H1 (cell line): ENCODE data around the gene GMPPA. TPM values are rescaled to one million over a fixed set of nuclear protein-coding genes. Genes with fewer than 3 reads are reported as not detected.

ENCODE experiments used
- CTCF ChIA-PET: fragments of 300-600 bp; sonication (Branson Sonifier 250); formaldehyde crosslinking; loops from one replicate; lab custom pipeline; 2021; ENCODE audit not compliant: partially characterized antibody; lab: Charles Lee
- POLR2A ChIA-PET: fragments of 300-600 bp; sonication (Branson Sonifier 250); formaldehyde crosslinking; loops from one replicate; lab custom pipeline; 2021; ENCODE audit warnings: inconsistent platforms; ENCODE audit not compliant: partially characterized antibody; lab: Charles Lee
- DNase-seq, 2 experiments: peaks; one replicate each; pipeline versions ENCODE4 v3.0.0 to v3.0.0-alpha.2; 2010 to 2022; ENCODE audit warnings: low spot score in 2 of 2, low read depth in 1 of 2, mixed read lengths in 1 of 2
- FAIRE-seq: peaks from 2 replicates; lab custom pipeline; 2011; peaks lifted over from hg19 to GRCh38; lab: Jason Lieb, UNC
- H2AFZ ChIP-seq: 2 replicates; pipeline ENCODE4 v1.8.1; 2012; ENCODE audit warnings: low read length, inconsistent platforms
- H2AK5ac ChIP-seq: 2 replicates; pipeline ENCODE4 v1.6.1; 2013; ENCODE audit warnings: low read depth, low read length
- H2BK120ac ChIP-seq: replicated peaks from 2 replicates; pipeline ENCODE3; 2013; ENCODE audit warnings: low read depth, low read length, inconsistent platforms
- H2BK12ac ChIP-seq: 2 replicates; pipeline ENCODE4 v1.6.1; 2013; ENCODE audit warnings: low read depth, low read length
- H2BK15ac ChIP-seq: 2 replicates; pipeline ENCODE4 v1.6.1; 2013; ENCODE audit warnings: low read length
- H2BK20ac ChIP-seq: 2 replicates; pipeline ENCODE4 v1.6.1; 2013; ENCODE audit warnings: low read length
- H2BK5ac ChIP-seq: 2 replicates; pipeline ENCODE4 v1.6.1; 2013; ENCODE audit warnings: low read depth, low read length
- H3K14ac ChIP-seq: 2 replicates; pipeline ENCODE4 v1.6.1; 2013; ENCODE audit warnings: inconsistent platforms; ENCODE audit not compliant: insufficient read length
- H3K18ac ChIP-seq: 2 replicates; pipeline ENCODE4 v1.6.1; 2013; ENCODE audit warnings: low read length; ENCODE audit errors: extremely low read depth
- H3K23ac ChIP-seq: 2 replicates; pipeline ENCODE4 v1.6.1; 2013; ENCODE audit warnings: inconsistent platforms; ENCODE audit not compliant: insufficient read length
- H3K23me2 ChIP-seq: 2 replicates; pipeline ENCODE4 v1.6.1; 2013; ENCODE audit warnings: low read depth, low read length
- H3K27ac ChIP-seq: 2 replicates; pipeline ENCODE4 v1.6.1; 2011; ENCODE audit warnings: low read depth, low read length, inconsistent platforms
- H3K27me3 ChIP-seq, 4 experiments: replicated peaks in 1 of 4; 1 replicate in 1 of 4; 2 replicates in 3 of 4; pipeline versions ENCODE4 v1.6.1 to v1.8.1; 2011 to 2013; ENCODE audit warnings: low read length in 3 of 4, mild to moderate bottlenecking in 3 of 4, inconsistent platforms in 2 of 4, mixed read lengths in 2 of 4, moderate library complexity in 1 of 4; ENCODE audit not compliant: control insufficient read depth in 3 of 4, insufficient read depth in 3 of 4; ENCODE audit errors: extremely low read depth in 1 of 4
- H3K36me3 ChIP-seq, 4 experiments: 2 replicates each; pipeline versions ENCODE4 v1.6.1 to v1.8.1; 2011 to 2013; ENCODE audit warnings: mild to moderate bottlenecking in 4 of 4, low read length in 3 of 4, moderate library complexity in 2 of 4, control low read depth in 1 of 4, inconsistent platforms in 1 of 4; ENCODE audit not compliant: insufficient read depth in 4 of 4, control insufficient read depth in 2 of 4
- H3K4ac ChIP-seq: replicated peaks from 2 replicates; pipeline ENCODE3; 2013; ENCODE audit warnings: low read length, low read depth, mixed read lengths, inconsistent platforms; ENCODE audit not compliant: insufficient read length
- H3K4me1 ChIP-seq, 4 experiments: replicated peaks in 1 of 4; 1 replicate in 1 of 4; 2 replicates in 3 of 4; pipeline versions ENCODE4 v1.6.1 to v1.8.1; 2011 to 2013; ENCODE audit warnings: low read length in 3 of 4, inconsistent platforms in 2 of 4, mixed read lengths in 1 of 4; ENCODE audit not compliant: insufficient read depth in 4 of 4, control insufficient read depth in 3 of 4
- H3K4me2 ChIP-seq, 2 experiments: 2 replicates each; pipeline versions ENCODE4 v1.6.1 to v1.8.1; 2011 to 2013; ENCODE audit warnings: low read depth in 2 of 2, low read length in 2 of 2, control low read depth in 1 of 2, inconsistent platforms in 1 of 2, mild to moderate bottlenecking in 1 of 2; ENCODE audit not compliant: insufficient read depth in 1 of 2
- H3K4me3 ChIP-seq, 4 experiments: fragments of 200-600, 300-600 bp in 1 of 4; sonication (generic), shearing (Covaris generic), sonication (Bioruptor Twin) in 1 of 4; 2 replicates each; pipeline versions ENCODE4 v1.5.1 to v1.8.1; 2011 to 2016; ENCODE audit warnings: low read length in 4 of 4, low read depth in 3 of 4, control low read depth in 2 of 4, inconsistent platforms in 2 of 4, mild to moderate bottlenecking in 2 of 4, mixed read lengths in 1 of 4, moderate library complexity in 1 of 4; ENCODE audit not compliant: insufficient read depth in 2 of 4; ENCODE audit errors: extremely low read depth in 1 of 4
- H3K56ac ChIP-seq: replicated peaks from 2 replicates; pipeline ENCODE3; 2013; ENCODE audit warnings: low read depth, mild to moderate bottlenecking, mixed read lengths, low read length, inconsistent platforms; ENCODE audit not compliant: insufficient read length
- H3K79me1 ChIP-seq: 2 replicates; pipeline ENCODE4 v1.6.1; 2013; ENCODE audit warnings: low read depth, low read length, control low read depth
- H3K79me2 ChIP-seq, 2 experiments: 2 replicates each; pipeline versions ENCODE4 v1.6.1 to v1.8.1; 2012 to 2013; ENCODE audit warnings: low read length in 2 of 2, mild to moderate bottlenecking in 2 of 2, inconsistent platforms in 1 of 2; ENCODE audit not compliant: insufficient read depth in 2 of 2, control insufficient read depth in 1 of 2
- H3K9ac ChIP-seq, 4 experiments: replicated peaks in 1 of 4; 1 replicate in 1 of 4; 2 replicates in 3 of 4; pipeline versions ENCODE4 v1.6.1 to v1.8.1; 2011 to 2013; ENCODE audit warnings: low read depth in 3 of 4, low read length in 3 of 4, control low read depth in 2 of 4, mild to moderate bottlenecking in 2 of 4, moderate library complexity in 2 of 4, inconsistent platforms in 1 of 4; ENCODE audit errors: extremely low read depth in 1 of 4
- H3K9me3 ChIP-seq, 2 experiments: 2 replicates each; pipeline versions ENCODE4 v1.6.1 to v1.8.1; 2012 to 2013; ENCODE audit warnings: mild to moderate bottlenecking in 2 of 2, moderate library complexity in 2 of 2, control low read depth in 1 of 2, inconsistent platforms in 1 of 2, low read depth in 1 of 2, low read length in 1 of 2, mixed read lengths in 1 of 2; ENCODE audit not compliant: insufficient read depth in 2 of 2
- H4K20me1 ChIP-seq, 2 experiments: replicated peaks in 1 of 2; 2 replicates each; pipeline versions ENCODE3 to v1.8.1; 2011 to 2013; ENCODE audit warnings: inconsistent platforms in 2 of 2, low read length in 2 of 2, mild to moderate bottlenecking in 1 of 2; ENCODE audit not compliant: insufficient read depth in 2 of 2, control insufficient read depth in 1 of 2
- H4K5ac ChIP-seq: 2 replicates; pipeline ENCODE4 v1.6.1; 2013; ENCODE audit warnings: low read length, low read depth, mixed read lengths, inconsistent platforms; ENCODE audit not compliant: insufficient read length
- H4K8ac ChIP-seq: 2 replicates; pipeline ENCODE4 v1.8.0; 2013; ENCODE audit warnings: mild to moderate bottlenecking, moderate library complexity, low read length, inconsistent platforms; ENCODE audit not compliant: insufficient read depth; ENCODE audit errors: extremely low read depth
- H4K91ac ChIP-seq: replicated peaks from 2 replicates; pipeline ENCODE3; 2013; ENCODE audit warnings: low read length, mixed read lengths, inconsistent platforms; ENCODE audit not compliant: insufficient read length
- BACH1 ChIP-seq: IDR thresholded peaks from 2 replicates; pipeline ENCODE4 v1.6.1; 2012; ENCODE audit warnings: low read length, improper control_type of control experiment
- SIN3A ChIP-seq, 2 experiments: IDR thresholded peaks in 1 of 2; conservative IDR thresholded peaks in 1 of 2; 2 replicates each; pipeline ENCODE4 v1.6.1; 2011 to 2012; ENCODE audit warnings: low read length in 2 of 2, improper control_type of control experiment in 1 of 2, low read depth in 1 of 2, mild to moderate bottlenecking in 1 of 2
- WGBS, 2 experiments: shearing (Covaris generic) in 1 of 2; methylation state at CpG; one replicate each; pipeline versions ENCODE4 v1.1.6 to v1.1.7; 2013 to 2015; ENCODE audit warnings: low lambda C conversion rate in 2 of 2, mixed read lengths in 2 of 2, inconsistent platforms in 1 of 2, low coverage in 1 of 2, missing lambda C conversion rate in 1 of 2; ENCODE audit not compliant: insufficient replicate concordance in 2 of 2, insufficient coverage in 1 of 2, insufficient read length in 1 of 2; ENCODE audit errors: extremely low coverage in 1 of 2, missing lambda C conversion rate in 1 of 2; 5-methylcytosine and 5-hydroxymethylcytosine counted together
- polyA plus RNA-seq, 7 experiments: library from polyadenylated mRNA; depleted of rRNA in 3 of 7; stranded (reverse) in 5 of 7; unstranded in 2 of 7; fragments of >200 nt in 5 of 7; fragments of 200-250 nt in 2 of 7; gene quantifications; 1 replicate in 5 of 7; 2 replicates in 1 of 7; 4 replicates in 1 of 7; pipeline versions ENCODE4 v1.2.1 to v1.2.3, GENCODE V29; 2011 to 2013; ENCODE audit warnings: missing spikeins in 2 of 7, mixed read lengths in 2 of 7
- total RNA-seq: library from RNA; stranded (reverse); fragmentation: NEBNext Ultra II Directional; extraction: Animal tissue kit (Norgen Biotek cat#: 25700); gene quantifications from 2 replicates; pipeline ENCODE4 v1.2.1, GENCODE V29; 2021

Gene GMPPA
- total and polyA plus RNA-seq, 2 of the 8 experiments (the other 6 are each of a cell fraction or from before 2014, with no cell fraction given) = 34.3 to 98.8 TPM

- 95% methylated on average over 9 of the region's 9 CpGs; no CpG with 5 or more reads in 1 of the 2 experiments for WGBS, 2 experiments
- H2AK5ac ChIP-seq = no peak overlapping the region
- CTCF ChIA-PET = interaction anchor here (1.0 to 6.4 kb wide), 11 partner anchors 9 to 146 kb away, joined by 3 to 66 read pairs (median 4); partner anchors contain the start of genes INHA and OBSL1
- TF ChIP-seq BACH1 (no peak), SIN3A (conservative IDR thresholded peaks at IDR 0.05 in 1 of 2, IDR thresholded peaks at IDR 0.05 in 1 of 2; ENCODE audit: low read depth in 1 of 2, low read length in 2 of 2) (no peak)
Observed at GRCh38 chr2:219549619-219550018, 50.9 kb downstream of the GMPPA start.

More at GRCh38 chr2:219549619-219550018, 50.9 kb downstream of the GMPPA start:
- H3K23ac ChIP-seq = no peak overlapping the region
- H3K27ac ChIP-seq = no peak overlapping the region
- peaks cover 0 to 18% (median 13%) of the 10 kb centered on the region in 4 experiments; a peak in 6 of 7 replicates for H3K27me3 ChIP-seq
- H4K91ac ChIP-seq = no peak overlapping the region
- no peak overlapping the region for H2AFZ ChIP-seq
- POLR2A ChIA-PET = interaction anchor here (1.0 to 3.6 kb wide), 2 partner anchors 9 to 23 kb away, joined by 3 to 21 read pairs; no protein-coding TSS in a partner anchor
- peaks cover 3 to 14% of the 10 kb centered on the region in 2 experiments for H4K20me1 ChIP-seq
- no peaks in the 10 kb centered on the region for H3K9me3 ChIP-seq
- H3K4me2 ChIP-seq = no peak overlapping the region
- peaks cover 0 to 16% (median 8%) of the 10 kb centered on the region in 4 experiments; a peak in 6 of 7 replicates for H3K4me1 ChIP-seq
- FAIRE-seq (no peak), DNase-seq (no peak)
- H3K14ac ChIP-seq = no peak overlapping the region
- no peak overlapping the region for H2BK5ac ChIP-seq
- H2BK12ac ChIP-seq = no peak overlapping the region
- no peak overlapping the region for H3K18ac ChIP-seq
- no peak overlapping the region for H4K8ac ChIP-seq
- H3K4me3 ChIP-seq = no peak overlapping the region
- peaks cover 2% of the 10 kb centered on the region; the same call in 1 of the 2 replicates for H3K79me1 ChIP-seq
- no peak overlapping the region for H3K56ac ChIP-seq
- no peak overlapping the region for H3K4ac ChIP-seq
- H3K23me2 ChIP-seq = peaks cover 19% of the 10 kb centered on the region; the same call in 1 of the 2 replicates
- H2BK20ac ChIP-seq = no peak overlapping the region
- no peak overlapping the region for H3K9ac ChIP-seq
- H3K79me2 ChIP-seq = no peaks in the 10 kb centered on the region
- H4K5ac ChIP-seq = no peak overlapping the region
- no peak overlapping the region for H2BK120ac ChIP-seq
- no peaks in the 10 kb centered on the region; a peak in 1 of 8 replicates for H3K36me3 ChIP-seq
- H2BK15ac ChIP-seq = no peak overlapping the region
